HEK293 (cell line): ENCODE measurements around the gene RAB11FIP3.

ENCODE experiments used
- CTCF ChIA-PET: fragments of 350-600 bp; formaldehyde crosslinking; extraction: SDS; loops from one replicate; lab custom pipeline; 2021; ENCODE audit warnings: antibody characterized with exemption; lab: Yijun Ruan, JAX
- POLR2A ChIA-PET: fragments of 300-600 bp; formaldehyde crosslinking; extraction: SDS; loops from one replicate; lab custom pipeline; 2020; ENCODE audit warnings: antibody characterized with exemption, inconsistent platforms; lab: Yijun Ruan, JAX
- H3K27ac ChIP-seq: fragments of 200-500 bp; sonication (Bioruptor generic); 2 replicates; pipeline ENCODE4 v1.5.1; 2014; ENCODE audit warnings: low read depth, low read length, control low read depth, inconsistent platforms; ENCODE audit errors: extremely low read depth
- H3K36me3 ChIP-seq, 2 experiments: fragments of 200-500 bp in 1 of 2; sonication (Bioruptor generic) in 1 of 2; 1 replicate in 1 of 2; 2 replicates in 1 of 2; pipeline ENCODE4 v1.5.1; 2014 to 2017; ENCODE audit warnings: inconsistent platforms in 2 of 2, low read length in 2 of 2; ENCODE audit not compliant: control insufficient read depth in 2 of 2, insufficient read depth in 1 of 2
- H3K4me1 ChIP-seq: fragments of 200-500 bp; sonication (Bioruptor generic); 2 replicates; pipeline ENCODE4 v1.5.1; 2014; ENCODE audit warnings: mild to moderate bottlenecking, low read length, inconsistent platforms; ENCODE audit not compliant: control insufficient read depth, insufficient read depth
- H3K4me3 ChIP-seq: 2 replicates; pipeline ENCODE4 v1.5.1; 2011; ENCODE audit warnings: low read depth, mild to moderate bottlenecking, control low read depth, low read length, moderate library complexity
- H3K9me3 ChIP-seq: fragments of 200-500 bp; sonication (Bioruptor generic); 2 replicates; pipeline ENCODE4 v1.5.1; 2014; ENCODE audit warnings: low read depth, low read length, inconsistent platforms; ENCODE audit not compliant: control insufficient read depth, insufficient read depth
- BCL11A ChIP-seq: fragments of 450-650 bp; formaldehyde crosslinking; IDR thresholded peaks from 2 replicates; pipeline ENCODE4 v1.5.1; 2016; ENCODE audit warnings: low read depth, missing biosample characterization, missing genetic modification characterization
- KLF9 ChIP-seq: fragments of 450-650 bp; formaldehyde crosslinking; IDR thresholded peaks from 2 replicates; pipeline ENCODE4 v1.5.1; 2016; ENCODE audit warnings: missing biosample characterization, missing genetic modification characterization, low read depth
- SCRT1 ChIP-seq: fragments of 450-650 bp; formaldehyde crosslinking; IDR thresholded peaks from 2 replicates; pipeline ENCODE4 v1.5.1; 2016; ENCODE audit warnings: missing biosample characterization, missing genetic modification characterization, borderline replicate concordance
- TRIM28 ChIP-seq: IDR thresholded peaks from 2 replicates; pipeline ENCODE4 v1.6.1; 2011; ENCODE audit warnings: low read length, control low read depth, borderline replicate concordance
- ZNF138 ChIP-seq: fragments of 450-650 bp; formaldehyde crosslinking; IDR thresholded peaks from 2 replicates; pipeline ENCODE4 v1.5.1; 2016; ENCODE audit warnings: missing biosample characterization, missing genetic modification characterization, borderline replicate concordance
- ZNF146 ChIP-seq: fragments of 450-650 bp; formaldehyde crosslinking; IDR thresholded peaks from 2 replicates; pipeline ENCODE4 v1.5.1; 2016; ENCODE audit warnings: missing biosample characterization, missing genetic modification characterization
- ZNF16 ChIP-seq: fragments of 450-650 bp; formaldehyde crosslinking; IDR thresholded peaks from 2 replicates; pipeline ENCODE4 v1.5.1; 2016; ENCODE audit warnings: low read depth, missing biosample characterization, missing genetic modification characterization
- ZNF223 ChIP-seq: fragments of 450-650 bp; formaldehyde crosslinking; IDR thresholded peaks from 2 replicates; pipeline ENCODE4 v1.5.1; 2016; ENCODE audit warnings: missing biosample characterization, missing genetic modification characterization
- ZNF354C ChIP-seq: fragments of 450-650 bp; formaldehyde crosslinking; IDR thresholded peaks from 2 replicates; pipeline ENCODE4 v1.5.1; 2016; ENCODE audit warnings: missing biosample characterization, missing genetic modification characterization, low read depth, borderline replicate concordance
- ZNF621 ChIP-seq: fragments of 450-650 bp; formaldehyde crosslinking; IDR thresholded peaks from 2 replicates; pipeline ENCODE4 v1.5.1; 2017; ENCODE audit warnings: missing biosample characterization, missing genetic modification characterization
- ZNF623 ChIP-seq: fragments of 450-650 bp; formaldehyde crosslinking; IDR thresholded peaks from 2 replicates; pipeline ENCODE4 v1.5.1; 2016; ENCODE audit warnings: missing biosample characterization, missing genetic modification characterization
- ZNF670 ChIP-seq: fragments of 450-650 bp; formaldehyde crosslinking; IDR thresholded peaks from 2 replicates; pipeline ENCODE4 v1.5.1; 2016; ENCODE audit warnings: missing biosample characterization, missing genetic modification characterization, low read depth
- ZNF707 ChIP-seq: fragments of 450-650 bp; formaldehyde crosslinking; IDR thresholded peaks from 2 replicates; pipeline ENCODE4 v1.5.1; 2016; ENCODE audit warnings: missing biosample characterization, missing genetic modification characterization
- TF ChIP-seq, protein P1 (sequence below): fragments of 450-650 bp; formaldehyde crosslinking; IDR thresholded peaks from 2 replicates; pipeline ENCODE4 v1.5.1; 2016; ENCODE audit warnings: missing biosample characterization, missing genetic modification characterization
- TF ChIP-seq, protein P2 (sequence below): fragments of 450-650 bp; formaldehyde crosslinking; IDR thresholded peaks from 2 replicates; pipeline ENCODE4 v1.5.1; 2017; ENCODE audit warnings: missing biosample characterization, missing genetic modification characterization
- TF ChIP-seq, protein P3 (sequence below): fragments of 450-650 bp; formaldehyde crosslinking; IDR thresholded peaks from 2 replicates; pipeline ENCODE4 v1.5.1; 2016; ENCODE audit warnings: missing biosample characterization, missing genetic modification characterization
- TF ChIP-seq, protein P4 (sequence below): fragments of 450-650 bp; formaldehyde crosslinking; IDR thresholded peaks from 2 replicates; pipeline ENCODE4 v1.5.1; 2016; ENCODE audit warnings: missing biosample characterization, missing genetic modification characterization
- TF ChIP-seq, protein P5 (sequence below): fragments of 450-650 bp; formaldehyde crosslinking; IDR thresholded peaks from 2 replicates; pipeline ENCODE4 v1.5.1; 2016; ENCODE audit warnings: missing biosample characterization, missing genetic modification characterization
- TF ChIP-seq, protein P6 (sequence below): IDR thresholded peaks from 2 replicates; pipeline ENCODE4 v1.6.1; 2011; ENCODE audit warnings: mild to moderate bottlenecking, low read depth, low read length, borderline replicate concordance

Gene RAB11FIP3

DNA sequence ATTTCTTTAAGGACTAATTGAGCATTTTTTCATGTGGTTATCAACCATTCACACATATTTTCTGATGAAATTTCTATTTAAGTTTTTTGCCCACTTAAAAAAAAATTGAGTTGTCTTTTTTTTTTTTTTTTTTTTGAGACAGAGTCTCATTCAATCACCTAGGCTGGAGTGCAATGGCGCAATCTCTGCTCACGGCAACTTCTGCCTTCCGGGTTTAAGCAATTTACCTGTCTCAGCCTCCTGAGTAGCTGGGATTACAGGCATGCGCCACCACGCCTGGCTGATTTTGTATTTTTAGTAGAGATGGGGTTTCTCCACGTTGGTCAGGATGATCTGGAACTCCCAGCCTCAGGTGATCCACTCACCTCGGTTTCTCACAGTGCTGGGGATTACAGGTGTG, 34.3 kb downstream of the RAB11FIP3 start:
- TF ChIP-seq ZNF621 (tag by site-specific recombination): no peak
- TF ChIP-seq, protein P1, sequence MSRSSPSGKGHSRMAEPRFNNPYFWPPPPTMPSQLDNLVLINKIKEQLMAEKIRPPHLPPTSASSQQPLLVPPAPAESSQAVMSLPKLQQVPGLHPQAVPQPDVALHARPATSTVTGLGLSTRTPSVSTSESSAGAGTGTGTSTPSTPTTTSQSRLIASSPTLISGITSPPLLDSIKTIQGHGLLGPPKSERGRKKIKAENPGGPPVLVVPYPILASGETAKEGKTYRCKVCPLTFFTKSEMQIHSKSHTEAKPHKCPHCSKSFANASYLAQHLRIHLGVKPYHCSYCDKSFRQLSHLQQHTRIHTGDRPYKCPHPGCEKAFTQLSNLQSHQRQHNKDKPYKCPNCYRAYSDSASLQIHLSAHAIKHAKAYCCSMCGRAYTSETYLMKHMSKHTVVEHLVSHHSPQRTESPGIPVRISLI: peak; percentile 22; the same call in 1 of the 2 replicates
- TF ChIP-seq, all 188 proteins: peak for 1
- ChIA-PET CTCF (no interaction called here), POLR2A (no interaction called here)
- Histone ChIP-seq H3K27ac (no peak overlapping the region), H3K4me3 (no peak overlapping the region), H3K4me1 (peaks cover 7% of the 10 kb centered on the region), H3K36me3 (peaks cover 0 to 28% of the 10 kb centered on the region in 2 experiments; a peak in 2 of 3 replicates), H3K9me3 (no peaks in the 10 kb centered on the region)

DNA sequence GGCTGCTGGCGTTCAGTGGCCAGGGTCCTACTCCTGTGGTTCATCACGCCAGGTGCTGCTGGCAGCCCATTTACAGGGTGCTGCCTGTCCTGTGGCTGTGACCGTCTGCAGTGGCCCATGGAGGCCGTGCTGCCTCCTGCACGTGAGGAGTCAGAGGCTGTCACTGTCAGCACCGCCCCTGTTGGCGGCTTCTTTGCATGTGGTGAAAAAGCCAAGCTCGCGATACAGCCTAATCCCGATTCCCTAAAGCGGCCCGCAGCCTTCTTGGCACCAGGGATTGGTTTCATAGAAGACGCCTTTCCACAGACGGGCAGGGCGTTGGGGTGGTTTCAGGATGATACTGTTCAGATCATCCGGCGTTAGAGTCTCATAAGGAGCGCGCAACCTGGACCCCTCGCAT, 35.3 kb downstream of the RAB11FIP3 start:
- Histone ChIP-seq H3K27ac (no peak overlapping the region), H3K4me3 (no peak overlapping the region), H3K9me3 (no peaks in the 10 kb centered on the region), H3K36me3 (peaks cover 0 to 28% of the 10 kb centered on the region in 2 experiments; a peak in 2 of 3 replicates)
- TF ChIP-seq TRIM28 (no peak), SCRT1 (tag by site-specific recombination) (no peak), BCL11A (no peak), KLF9 (tag by site-specific recombination) (no peak), ZNF623 (tag by site-specific recombination) (no peak), ZNF16 (tag by site-specific recombination) (no peak), ZNF223 (tag by site-specific recombination) (no peak), ZNF670 (tag by site-specific recombination) (no peak), ZNF354C (tag by site-specific recombination) (no peak), ZNF138 (no peak), ZNF146 (tag by site-specific recombination) (no peak), ZNF707 (tag by site-specific recombination) (no peak)
- TF ChIP-seq, protein P2, sequence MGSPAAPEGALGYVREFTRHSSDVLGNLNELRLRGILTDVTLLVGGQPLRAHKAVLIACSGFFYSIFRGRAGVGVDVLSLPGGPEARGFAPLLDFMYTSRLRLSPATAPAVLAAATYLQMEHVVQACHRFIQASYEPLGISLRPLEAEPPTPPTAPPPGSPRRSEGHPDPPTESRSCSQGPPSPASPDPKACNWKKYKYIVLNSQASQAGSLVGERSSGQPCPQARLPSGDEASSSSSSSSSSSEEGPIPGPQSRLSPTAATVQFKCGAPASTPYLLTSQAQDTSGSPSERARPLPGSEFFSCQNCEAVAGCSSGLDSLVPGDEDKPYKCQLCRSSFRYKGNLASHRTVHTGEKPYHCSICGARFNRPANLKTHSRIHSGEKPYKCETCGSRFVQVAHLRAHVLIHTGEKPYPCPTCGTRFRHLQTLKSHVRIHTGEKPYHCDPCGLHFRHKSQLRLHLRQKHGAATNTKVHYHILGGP (tag by site-specific recombination): no peak
- TF ChIP-seq, protein P3, sequence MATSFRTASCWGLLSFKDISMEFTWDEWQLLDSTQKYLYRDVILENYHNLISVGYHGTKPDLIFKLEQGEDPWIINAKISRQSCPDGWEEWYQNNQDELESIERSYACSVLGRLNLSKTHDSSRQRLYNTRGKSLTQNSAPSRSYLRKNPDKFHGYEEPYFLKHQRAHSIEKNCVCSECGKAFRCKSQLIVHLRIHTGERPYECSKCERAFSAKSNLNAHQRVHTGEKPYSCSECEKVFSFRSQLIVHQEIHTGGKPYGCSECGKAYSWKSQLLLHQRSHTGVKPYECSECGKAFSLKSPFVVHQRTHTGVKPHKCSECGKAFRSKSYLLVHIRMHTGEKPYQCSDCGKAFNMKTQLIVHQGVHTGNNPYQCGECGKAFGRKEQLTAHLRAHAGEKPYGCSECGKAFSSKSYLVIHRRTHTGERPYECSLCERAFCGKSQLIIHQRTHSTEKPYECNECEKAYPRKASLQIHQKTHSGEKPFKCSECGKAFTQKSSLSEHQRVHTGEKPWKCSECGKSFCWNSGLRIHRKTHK (tag by site-specific recombination): no peak
- TF ChIP-seq, protein P4, sequence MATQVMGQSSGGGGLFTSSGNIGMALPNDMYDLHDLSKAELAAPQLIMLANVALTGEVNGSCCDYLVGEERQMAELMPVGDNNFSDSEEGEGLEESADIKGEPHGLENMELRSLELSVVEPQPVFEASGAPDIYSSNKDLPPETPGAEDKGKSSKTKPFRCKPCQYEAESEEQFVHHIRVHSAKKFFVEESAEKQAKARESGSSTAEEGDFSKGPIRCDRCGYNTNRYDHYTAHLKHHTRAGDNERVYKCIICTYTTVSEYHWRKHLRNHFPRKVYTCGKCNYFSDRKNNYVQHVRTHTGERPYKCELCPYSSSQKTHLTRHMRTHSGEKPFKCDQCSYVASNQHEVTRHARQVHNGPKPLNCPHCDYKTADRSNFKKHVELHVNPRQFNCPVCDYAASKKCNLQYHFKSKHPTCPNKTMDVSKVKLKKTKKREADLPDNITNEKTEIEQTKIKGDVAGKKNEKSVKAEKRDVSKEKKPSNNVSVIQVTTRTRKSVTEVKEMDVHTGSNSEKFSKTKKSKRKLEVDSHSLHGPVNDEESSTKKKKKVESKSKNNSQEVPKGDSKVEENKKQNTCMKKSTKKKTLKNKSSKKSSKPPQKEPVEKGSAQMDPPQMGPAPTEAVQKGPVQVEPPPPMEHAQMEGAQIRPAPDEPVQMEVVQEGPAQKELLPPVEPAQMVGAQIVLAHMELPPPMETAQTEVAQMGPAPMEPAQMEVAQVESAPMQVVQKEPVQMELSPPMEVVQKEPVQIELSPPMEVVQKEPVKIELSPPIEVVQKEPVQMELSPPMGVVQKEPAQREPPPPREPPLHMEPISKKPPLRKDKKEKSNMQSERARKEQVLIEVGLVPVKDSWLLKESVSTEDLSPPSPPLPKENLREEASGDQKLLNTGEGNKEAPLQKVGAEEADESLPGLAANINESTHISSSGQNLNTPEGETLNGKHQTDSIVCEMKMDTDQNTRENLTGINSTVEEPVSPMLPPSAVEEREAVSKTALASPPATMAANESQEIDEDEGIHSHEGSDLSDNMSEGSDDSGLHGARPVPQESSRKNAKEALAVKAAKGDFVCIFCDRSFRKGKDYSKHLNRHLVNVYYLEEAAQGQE (tag by site-specific recombination): no peak
- TF ChIP-seq, protein P5, sequence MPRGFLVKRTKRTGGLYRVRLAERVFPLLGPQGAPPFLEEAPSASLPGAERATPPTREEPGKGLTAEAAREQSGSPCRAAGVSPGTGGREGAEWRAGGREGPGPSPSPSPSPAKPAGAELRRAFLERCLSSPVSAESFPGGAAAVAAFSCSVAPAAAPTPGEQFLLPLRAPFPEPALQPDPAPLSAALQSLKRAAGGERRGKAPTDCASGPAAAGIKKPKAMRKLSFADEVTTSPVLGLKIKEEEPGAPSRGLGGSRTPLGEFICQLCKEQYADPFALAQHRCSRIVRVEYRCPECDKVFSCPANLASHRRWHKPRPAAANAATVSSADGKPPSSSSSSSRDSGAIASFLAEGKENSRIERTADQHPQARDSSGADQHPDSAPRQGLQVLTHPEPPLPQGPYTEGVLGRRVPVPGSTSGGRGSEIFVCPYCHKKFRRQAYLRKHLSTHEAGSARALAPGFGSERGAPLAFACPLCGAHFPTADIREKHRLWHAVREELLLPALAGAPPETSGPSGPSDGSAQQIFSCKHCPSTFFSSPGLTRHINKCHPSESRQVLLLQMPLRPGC (tag by site-specific recombination): no peak
- TF ChIP-seq, protein P6, sequence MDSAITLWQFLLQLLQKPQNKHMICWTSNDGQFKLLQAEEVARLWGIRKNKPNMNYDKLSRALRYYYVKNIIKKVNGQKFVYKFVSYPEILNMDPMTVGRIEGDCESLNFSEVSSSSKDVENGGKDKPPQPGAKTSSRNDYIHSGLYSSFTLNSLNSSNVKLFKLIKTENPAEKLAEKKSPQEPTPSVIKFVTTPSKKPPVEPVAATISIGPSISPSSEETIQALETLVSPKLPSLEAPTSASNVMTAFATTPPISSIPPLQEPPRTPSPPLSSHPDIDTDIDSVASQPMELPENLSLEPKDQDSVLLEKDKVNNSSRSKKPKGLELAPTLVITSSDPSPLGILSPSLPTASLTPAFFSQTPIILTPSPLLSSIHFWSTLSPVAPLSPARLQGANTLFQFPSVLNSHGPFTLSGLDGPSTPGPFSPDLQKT: no peak
- TF ChIP-seq, all 188 proteins: peak for 0
- H3K4me1 ChIP-seq: peaks cover 7% of the 10 kb centered on the region
- ChIA-PET POLR2A (no interaction called here), CTCF (no interaction called here)
